Stimulated activated memory B cell treated with anti-CD40 and anti-IgM and Interleukin-4, amounts not matched to agents 10 μg/mL and 1 μg/mL and 100 μg/mL, for 72 hours (primary cell): Measurements from ENCODE around the gene SH2D1B.
"Not testable (repeated sequence)": the region's sequence is repeated elsewhere in the genome, so short reads cannot be mapped to it uniquely, and the experiment has no call there.

Experiments
- ATAC-seq: fragments of 150-1000 bp; cut with Tn5 transposase; 2 replicates; pipeline ENCODE4 v1.10.0; 2021
- H3K27ac Mint-ChIP-seq: one replicate; pipeline ENCODE4 v1.8.0; 2022; ENCODE audit warnings: mild to moderate bottlenecking, mixed read lengths
- H3K27me3 Mint-ChIP-seq: one replicate; pipeline ENCODE4 v1.8.0; 2022; ENCODE audit warnings: mixed read lengths
- H3K36me3 Mint-ChIP-seq: one replicate; pipeline ENCODE4 v1.8.0; 2022; ENCODE audit warnings: mixed read lengths
- H3K4me1 Mint-ChIP-seq: one replicate; pipeline ENCODE4 v1.8.0; 2022; ENCODE audit warnings: mixed read lengths
- H3K4me3 Mint-ChIP-seq: one replicate; pipeline ENCODE4 v1.8.0; 2022; ENCODE audit warnings: mild to moderate bottlenecking, moderate library complexity, mixed read lengths
- H3K9me3 Mint-ChIP-seq: one replicate; pipeline ENCODE4 v1.8.0; 2022; ENCODE audit warnings: mixed read lengths

The SH2D1B gene

GRCh38 chr1:162364498-162364897, 47.4 kb downstream of the SH2D1B start:
- Mint-ChIP-seq H3K36me3 (no peaks in the 10 kb centered on the region), H3K27me3 (peaks cover 41% of the 10 kb centered on the region), H3K4me3 (no peak overlapping the region), H3K27ac (no peak overlapping the region), H3K4me1 (peaks cover 8% of the 10 kb centered on the region), H3K9me3 (no peaks in the 10 kb centered on the region)
- ATAC-seq, result no peak

GRCh38 chr1:162363823-162364222, 48.1 kb downstream of the SH2D1B start:
- H3K36me3 Mint-ChIP-seq, result no peaks in the 10 kb centered on the region
- no peak overlapping the region for H3K4me3 Mint-ChIP-seq
- ATAC-seq, result no peak
- peaks cover 8% of the 10 kb centered on the region for H3K4me1 Mint-ChIP-seq
- no peak overlapping the region for H3K27ac Mint-ChIP-seq
- H3K27me3 Mint-ChIP-seq, result peaks cover 41% of the 10 kb centered on the region
- H3K9me3 Mint-ChIP-seq, result no peaks in the 10 kb centered on the region

- no peaks in the 10 kb centered on the region for H3K36me3 Mint-ChIP-seq
- no peak for ATAC-seq
- peaks cover 8% of the 10 kb centered on the region for H3K4me1 Mint-ChIP-seq
- no peak overlapping the region for H3K27ac Mint-ChIP-seq
- no peaks in the 10 kb centered on the region for H3K9me3 Mint-ChIP-seq
- no peak overlapping the region for H3K4me3 Mint-ChIP-seq
- H3K27me3 Mint-ChIP-seq, result peaks cover 47% of the 10 kb centered on the region
These were observed 50.6 kb downstream of the SH2D1B start for GRCh38 chr1:162361349-162361748.

GRCh38 chr1:162360874-162361260, 51.1 kb downstream of the SH2D1B start:
- H3K27me3 Mint-ChIP-seq, result peaks cover 52% of the 10 kb centered on the region
- H3K27ac Mint-ChIP-seq, result no peak overlapping the region
- H3K36me3 Mint-ChIP-seq, result no peaks in the 10 kb centered on the region
- ATAC-seq, result no peak
- H3K4me1 Mint-ChIP-seq, result peaks cover 8% of the 10 kb centered on the region
- no peaks in the 10 kb centered on the region for H3K9me3 Mint-ChIP-seq
- H3K4me3 Mint-ChIP-seq, result no peak overlapping the region

- Mint-ChIP-seq H3K36me3 (no peaks in the 10 kb centered on the region), H3K27me3 (peaks cover 49% of the 10 kb centered on the region), H3K27ac (no peak overlapping the region), H3K4me1 (peaks cover 8% of the 10 kb centered on the region), H3K9me3 (no peaks in the 10 kb centered on the region), H3K4me3 (no peak overlapping the region)
- no peak for ATAC-seq
These were observed 51.6 kb downstream of the SH2D1B start for GRCh38 chr1:162360237-162360873.

GRCh38 chr1:162359523-162360236, 52.3 kb downstream of the SH2D1B start:
- Mint-ChIP-seq H3K27ac (no peak overlapping the region), H3K27me3 (peaks cover 49% of the 10 kb centered on the region), H3K9me3 (no peaks in the 10 kb centered on the region), H3K4me1 (peaks cover 8% of the 10 kb centered on the region), H3K36me3 (no peaks in the 10 kb centered on the region), H3K4me3 (no peak overlapping the region)
- no peak for ATAC-seq

- no peak for ATAC-seq
- Mint-ChIP-seq H3K9me3 (no peaks in the 10 kb centered on the region), H3K27me3 (peaks cover 49% of the 10 kb centered on the region), H3K4me1 (peaks cover 8% of the 10 kb centered on the region), H3K36me3 (no peaks in the 10 kb centered on the region), H3K27ac (no peak overlapping the region), H3K4me3 (no peak overlapping the region)
These were observed 53.0 kb downstream of the SH2D1B start for GRCh38 chr1:162358928-162359327.

- ATAC-seq, result no peak
- peaks cover 8% of the 10 kb centered on the region for H3K4me1 Mint-ChIP-seq
- peaks cover 45% of the 10 kb centered on the region for H3K27me3 Mint-ChIP-seq
- H3K36me3 Mint-ChIP-seq, result no peaks in the 10 kb centered on the region
- H3K4me3 Mint-ChIP-seq, result no peak overlapping the region
- no peaks in the 10 kb centered on the region for H3K9me3 Mint-ChIP-seq
- no peak overlapping the region for H3K27ac Mint-ChIP-seq
These were observed 54.2 kb downstream of the SH2D1B start for GRCh38 chr1:162357681-162358266.

GRCh38 chr1:162353702-162354101, 58.2 kb downstream of the SH2D1B start:
- H3K4me1 Mint-ChIP-seq, result no peaks in the 10 kb centered on the region
- H3K9me3 Mint-ChIP-seq, result no peaks in the 10 kb centered on the region
- H3K27me3 Mint-ChIP-seq, result peaks cover 52% of the 10 kb centered on the region
- H3K27ac Mint-ChIP-seq, result no peak overlapping the region
- H3K36me3 Mint-ChIP-seq, result no peaks in the 10 kb centered on the region
- no peak for ATAC-seq
- no peak overlapping the region for H3K4me3 Mint-ChIP-seq

GRCh38 chr1:162353078-162353477, 58.9 kb downstream of the SH2D1B start:
- Mint-ChIP-seq H3K27ac (no peak overlapping the region), H3K4me3 (no peak overlapping the region), H3K27me3 (peaks cover 52% of the 10 kb centered on the region), H3K4me1 (no peaks in the 10 kb centered on the region), H3K36me3 (no peaks in the 10 kb centered on the region), H3K9me3 (no peaks in the 10 kb centered on the region)
- ATAC-seq, result no peak

GRCh38 chr1:162351874-162352273, 60.1 kb downstream of the SH2D1B start:
- peaks cover 42% of the 10 kb centered on the region for H3K27me3 Mint-ChIP-seq
- not testable (repeated sequence) for H3K4me1 Mint-ChIP-seq, H3K36me3 Mint-ChIP-seq, H3K4me3 Mint-ChIP-seq, H3K9me3 Mint-ChIP-seq, H3K27ac Mint-ChIP-seq, ATAC-seq

- Mint-ChIP-seq H3K4me1 (no peaks in the 10 kb centered on the region), H3K27ac (no peak overlapping the region), H3K4me3 (no peak overlapping the region), H3K27me3 (peaks cover 37% of the 10 kb centered on the region), H3K9me3 (no peaks in the 10 kb centered on the region), H3K36me3 (no peaks in the 10 kb centered on the region)
- ATAC-seq, result no peak
These were observed 60.6 kb downstream of the SH2D1B start for GRCh38 chr1:162351246-162351842.

- no peak overlapping the region for H3K27ac Mint-ChIP-seq
- ATAC-seq, result no peak
- no peaks in the 10 kb centered on the region for H3K36me3 Mint-ChIP-seq
- peaks cover 27% of the 10 kb centered on the region for H3K27me3 Mint-ChIP-seq
- H3K9me3 Mint-ChIP-seq, result no peaks in the 10 kb centered on the region
- no peaks in the 10 kb centered on the region for H3K4me1 Mint-ChIP-seq
- no peak overlapping the region for H3K4me3 Mint-ChIP-seq
These were observed 62.2 kb downstream of the SH2D1B start for GRCh38 chr1:162349635-162350330.

GRCh38 chr1:162347281-162347680, 64.7 kb downstream of the SH2D1B start:
- no peak overlapping the region for H3K4me3 Mint-ChIP-seq
- no peaks in the 10 kb centered on the region for H3K9me3 Mint-ChIP-seq
- H3K27me3 Mint-ChIP-seq, result peaks cover 9% of the 10 kb centered on the region
- H3K27ac Mint-ChIP-seq, result no peak overlapping the region
- H3K4me1 Mint-ChIP-seq, result no peaks in the 10 kb centered on the region
- no peaks in the 10 kb centered on the region for H3K36me3 Mint-ChIP-seq
- ATAC-seq, result no peak
